ENCODE measurements around the gene NDUFA8.

NDUFA8 gene

GRCh38 chr9:122126331-122127261 lies 33.0 kb downstream of the NDUFA8 start:
- no peak overlapping the region for H3K4me3 ChIP-seq (ENCODE audit: low read depth, low read length)
- no peak; the same call in 1 of the 2 replicates for TF ChIP-seq CTCF (IDR thresholded peaks at IDR 0.05; ENCODE audit: low read depth, low read length)

- no peak overlapping the region for H3K4me3 ChIP-seq (ENCODE audit: low read depth, low read length)
- TF ChIP-seq CTCF (IDR thresholded peaks at IDR 0.05; ENCODE audit: low read depth, low read length) = no peak
These were observed 33.9 kb downstream of the NDUFA8 start for GRCh38 chr9:122125509-122126330.

- TF ChIP-seq CTCF (IDR thresholded peaks at IDR 0.05; ENCODE audit: low read depth, low read length) = peak; percentile 93
- no peak overlapping the region for H3K4me3 ChIP-seq (ENCODE audit: low read depth, low read length)
These were observed 34.4 kb downstream of the NDUFA8 start for GRCh38 chr9:122125158-122125508.

- no peak overlapping the region for H3K4me3 ChIP-seq (ENCODE audit: low read depth, low read length)
- TF ChIP-seq CTCF (IDR thresholded peaks at IDR 0.05; ENCODE audit: low read depth, low read length) = no peak
These were observed 35.1 kb downstream of the NDUFA8 start for GRCh38 chr9:122124528-122124927.

- no peak overlapping the region for H3K4me3 ChIP-seq (ENCODE audit: low read depth, low read length)
- no peak for TF ChIP-seq CTCF (IDR thresholded peaks at IDR 0.05; ENCODE audit: low read depth, low read length)
These were observed 35.5 kb downstream of the NDUFA8 start for GRCh38 chr9:122124048-122124447.

- peak; percentile 99 for TF ChIP-seq CTCF (IDR thresholded peaks at IDR 0.05; ENCODE audit: low read depth, low read length)
- H3K4me3 ChIP-seq (ENCODE audit: low read depth, low read length) = no peak overlapping the region
These were observed 36.5 kb downstream of the NDUFA8 start for GRCh38 chr9:122122903-122123632.

All from WI38 (cell line).